ENCODE measurements around the gene SUN2.

DNA sequence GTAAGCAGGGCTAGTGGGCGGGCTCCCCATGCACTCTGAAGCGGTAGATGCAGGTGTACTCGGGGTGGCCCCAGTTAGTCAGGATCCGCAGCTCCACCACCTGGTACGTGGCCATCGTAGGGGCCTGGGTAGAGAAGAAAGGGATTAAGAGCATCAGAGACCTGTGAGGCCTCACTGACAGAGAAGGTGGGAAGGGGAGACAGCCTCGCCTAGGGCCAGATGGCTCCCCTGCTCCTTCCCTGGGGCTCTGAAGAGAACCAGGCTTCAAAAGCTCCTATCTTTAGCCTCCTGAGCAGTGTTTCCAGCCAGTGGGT is 19.6 kb downstream of the SUN2 start:
- TF ChIP-seq, protein P1, sequence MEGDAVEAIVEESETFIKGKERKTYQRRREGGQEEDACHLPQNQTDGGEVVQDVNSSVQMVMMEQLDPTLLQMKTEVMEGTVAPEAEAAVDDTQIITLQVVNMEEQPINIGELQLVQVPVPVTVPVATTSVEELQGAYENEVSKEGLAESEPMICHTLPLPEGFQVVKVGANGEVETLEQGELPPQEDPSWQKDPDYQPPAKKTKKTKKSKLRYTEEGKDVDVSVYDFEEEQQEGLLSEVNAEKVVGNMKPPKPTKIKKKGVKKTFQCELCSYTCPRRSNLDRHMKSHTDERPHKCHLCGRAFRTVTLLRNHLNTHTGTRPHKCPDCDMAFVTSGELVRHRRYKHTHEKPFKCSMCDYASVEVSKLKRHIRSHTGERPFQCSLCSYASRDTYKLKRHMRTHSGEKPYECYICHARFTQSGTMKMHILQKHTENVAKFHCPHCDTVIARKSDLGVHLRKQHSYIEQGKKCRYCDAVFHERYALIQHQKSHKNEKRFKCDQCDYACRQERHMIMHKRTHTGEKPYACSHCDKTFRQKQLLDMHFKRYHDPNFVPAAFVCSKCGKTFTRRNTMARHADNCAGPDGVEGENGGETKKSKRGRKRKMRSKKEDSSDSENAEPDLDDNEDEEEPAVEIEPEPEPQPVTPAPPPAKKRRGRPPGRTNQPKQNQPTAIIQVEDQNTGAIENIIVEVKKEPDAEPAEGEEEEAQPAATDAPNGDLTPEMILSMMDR (IDR thresholded peaks at IDR 0.05), result no peak
- no peak for TF ChIP-seq POLR2A (IDR thresholded peaks at IDR 0.05)

Data from uterus (tissue), 2 donors.